ENCODE measurements around the gene ZNF407. TPM values are rescaled to one million over a fixed set of nuclear protein-coding genes. Genes with fewer than 3 reads are reported as not detected.
A peak's percentile ranks its signal among the peaks of the same experiment; 100 is the strongest.

ZNF407 gene
- total and polyA plus RNA-seq, 2 donors from 2014 or later, result 2.5 to 17.8 TPM

DNA sequence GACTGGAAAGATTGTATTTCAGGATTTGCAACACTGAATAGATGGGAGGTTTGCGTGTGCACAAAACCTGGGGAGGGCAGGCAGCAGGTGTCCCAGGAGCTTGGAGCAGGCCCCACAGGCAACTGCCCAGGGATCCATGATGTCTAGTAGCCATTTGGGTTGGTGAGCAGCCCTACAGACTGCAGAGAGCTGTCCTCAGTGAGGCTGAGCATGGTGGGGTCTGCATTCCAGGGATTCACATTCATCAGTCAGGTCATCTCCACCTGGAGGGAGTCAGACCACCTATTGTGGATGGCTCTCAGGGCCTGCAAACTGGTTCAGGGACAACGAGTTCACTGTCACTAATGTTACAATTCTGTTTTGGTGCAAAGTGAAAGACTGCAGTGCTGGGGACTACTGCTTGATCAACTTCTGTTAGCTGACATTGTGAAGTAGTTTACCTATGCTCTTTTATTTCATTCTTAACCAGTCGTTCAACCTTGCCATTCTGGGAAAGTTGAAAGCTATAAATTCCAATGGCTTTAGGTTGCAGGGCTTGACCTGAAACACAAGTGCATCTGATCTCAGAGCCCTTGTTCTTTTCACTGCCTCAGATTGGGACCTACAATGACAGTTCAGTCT is 222.6 kb downstream of the ZNF407 start:
- intact Hi-C loops (cut with DNase I), result no loop called here
- Histone ChIP-seq H3K27ac (ENCODE audit: low read depth in 2 of 2, low read length in 2 of 2) (no peak overlapping the region), H3K9me3 (ENCODE audit: control insufficient read depth in 2 of 3, insufficient read depth in 1 of 3, low read length in 3 of 3) (no peaks in the 10 kb centered on the region), H3K9ac (ENCODE audit: low read length in 3 of 3) (no peak overlapping the region), H3K4me1 (ENCODE audit: control insufficient read depth in 2 of 3, insufficient read depth in 2 of 3, low read depth in 1 of 3, low read length in 3 of 3) (no peaks in the 10 kb centered on the region), H3K36me3 (ENCODE audit: control insufficient read depth in 2 of 3, insufficient read depth in 3 of 3, low read length in 3 of 3) (no peaks in the 10 kb centered on the region), H3K4me3 (ENCODE audit: low read length in 3 of 3) (no peak overlapping the region), H3K27me3 (ENCODE audit: control insufficient read depth, insufficient read depth, low read length) (no peaks in the 10 kb centered on the region)
- no peak for DNase-seq
- TF ChIP-seq, protein P1, sequence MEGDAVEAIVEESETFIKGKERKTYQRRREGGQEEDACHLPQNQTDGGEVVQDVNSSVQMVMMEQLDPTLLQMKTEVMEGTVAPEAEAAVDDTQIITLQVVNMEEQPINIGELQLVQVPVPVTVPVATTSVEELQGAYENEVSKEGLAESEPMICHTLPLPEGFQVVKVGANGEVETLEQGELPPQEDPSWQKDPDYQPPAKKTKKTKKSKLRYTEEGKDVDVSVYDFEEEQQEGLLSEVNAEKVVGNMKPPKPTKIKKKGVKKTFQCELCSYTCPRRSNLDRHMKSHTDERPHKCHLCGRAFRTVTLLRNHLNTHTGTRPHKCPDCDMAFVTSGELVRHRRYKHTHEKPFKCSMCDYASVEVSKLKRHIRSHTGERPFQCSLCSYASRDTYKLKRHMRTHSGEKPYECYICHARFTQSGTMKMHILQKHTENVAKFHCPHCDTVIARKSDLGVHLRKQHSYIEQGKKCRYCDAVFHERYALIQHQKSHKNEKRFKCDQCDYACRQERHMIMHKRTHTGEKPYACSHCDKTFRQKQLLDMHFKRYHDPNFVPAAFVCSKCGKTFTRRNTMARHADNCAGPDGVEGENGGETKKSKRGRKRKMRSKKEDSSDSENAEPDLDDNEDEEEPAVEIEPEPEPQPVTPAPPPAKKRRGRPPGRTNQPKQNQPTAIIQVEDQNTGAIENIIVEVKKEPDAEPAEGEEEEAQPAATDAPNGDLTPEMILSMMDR (IDR thresholded peaks at IDR 0.05; ENCODE audit: borderline replicate concordance, extremely low read depth, insufficient read depth), result no peak
- no peak for FAIRE-seq

DNA sequence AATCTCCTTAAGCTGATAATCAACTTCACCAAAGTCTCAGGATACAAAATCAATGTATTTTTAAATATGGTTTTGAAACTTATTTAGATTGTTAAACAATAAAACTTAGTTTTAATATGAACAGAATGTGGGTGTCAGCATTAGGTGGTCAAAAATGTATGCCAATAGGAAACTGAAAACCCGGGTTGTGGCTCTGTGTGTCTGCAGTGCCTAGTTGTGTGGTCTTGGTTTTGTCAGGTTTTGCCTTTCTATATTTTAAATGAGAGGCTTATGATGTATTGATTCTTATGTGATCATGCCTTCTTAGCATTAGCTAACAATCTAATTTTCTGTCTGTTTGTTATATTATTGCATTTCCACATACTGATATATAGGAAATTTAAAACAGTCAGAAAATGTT is 227.8 kb downstream of the ZNF407 start:
- FAIRE-seq (no peak), DNase-seq (no peak)
- intact Hi-C loops (cut with DNase I), result no loop called here

DNA sequence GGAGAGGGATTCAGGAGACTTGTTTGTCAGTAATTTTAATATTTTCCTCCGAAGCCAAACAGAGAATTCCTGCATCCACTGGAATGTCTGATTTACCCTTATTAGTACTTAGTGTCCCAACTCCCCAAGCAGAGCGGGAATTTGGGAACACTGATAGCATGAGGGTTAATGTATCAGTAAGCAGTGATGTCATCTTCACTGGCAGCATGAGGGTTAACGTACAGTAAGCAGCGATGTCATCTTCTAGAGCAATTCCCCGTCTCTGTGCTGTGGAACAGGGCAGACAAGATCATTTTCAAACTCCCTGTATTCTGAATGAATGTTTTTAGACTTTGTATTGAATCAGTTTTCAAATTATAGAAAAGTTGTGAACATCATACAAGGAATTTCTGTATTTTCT is 228.9 kb downstream of the ZNF407 start:
- intact Hi-C loops (cut with DNase I), result no loop called here
- TF ChIP-seq, protein P1 (IDR thresholded peaks at IDR 0.05; ENCODE audit: borderline replicate concordance, extremely low read depth, insufficient read depth), result no peak
- H3K4me3 ChIP-seq (ENCODE audit: low read length in 3 of 3), result no peak overlapping the region

More for the DNA sequence above, 227.8 kb downstream of the ZNF407 start:
- Histone ChIP-seq H3K27me3 (ENCODE audit: control insufficient read depth, insufficient read depth, low read length) (no peaks in the 10 kb centered on the region), H3K36me3 (ENCODE audit: control insufficient read depth in 2 of 3, insufficient read depth in 3 of 3, low read length in 3 of 3) (no peaks in the 10 kb centered on the region), H3K9me3 (ENCODE audit: control insufficient read depth in 2 of 3, insufficient read depth in 1 of 3, low read length in 3 of 3) (no peaks in the 10 kb centered on the region), H3K4me3 (ENCODE audit: low read length in 3 of 3) (no peak overlapping the region), H3K27ac (ENCODE audit: low read depth in 2 of 2, low read length in 2 of 2) (no peak overlapping the region), H3K9ac (ENCODE audit: low read length in 3 of 3) (no peak overlapping the region), H3K4me1 (ENCODE audit: control insufficient read depth in 2 of 3, insufficient read depth in 2 of 3, low read depth in 1 of 3, low read length in 3 of 3) (no peaks in the 10 kb centered on the region)
- TF ChIP-seq, protein P1 (IDR thresholded peaks at IDR 0.05; ENCODE audit: borderline replicate concordance, extremely low read depth, insufficient read depth), result no peak

GRCh38 chr18:74828200-74828599 is 230.5 kb downstream of the ZNF407 start:
- DNase-seq (peak in 1 of 5 donors; percentile 14), FAIRE-seq (no peak)
- Histone ChIP-seq H3K9me3 (ENCODE audit: control insufficient read depth in 2 of 3, insufficient read depth in 1 of 3, low read length in 3 of 3) (no peaks in the 10 kb centered on the region), H3K4me3 (ENCODE audit: low read length in 3 of 3) (no peak overlapping the region), H3K4me1 (ENCODE audit: control insufficient read depth in 2 of 3, insufficient read depth in 2 of 3, low read depth in 1 of 3, low read length in 3 of 3) (no peaks in the 10 kb centered on the region), H3K9ac (ENCODE audit: low read length in 3 of 3) (no peak overlapping the region), H3K27ac (ENCODE audit: low read depth in 2 of 2, low read length in 2 of 2) (no peak overlapping the region), H3K36me3 (ENCODE audit: control insufficient read depth in 2 of 3, insufficient read depth in 3 of 3, low read length in 3 of 3) (no peaks in the 10 kb centered on the region), H3K27me3 (ENCODE audit: control insufficient read depth, insufficient read depth, low read length) (no peaks in the 10 kb centered on the region)
- TF ChIP-seq, protein P1 (IDR thresholded peaks at IDR 0.05; ENCODE audit: borderline replicate concordance, extremely low read depth, insufficient read depth), result no peak
- intact Hi-C loops (cut with DNase I), result no loop called here

More for the DNA sequence above, 228.9 kb downstream of the ZNF407 start:
- Histone ChIP-seq H3K27me3 (ENCODE audit: control insufficient read depth, insufficient read depth, low read length) (no peaks in the 10 kb centered on the region), H3K4me1 (ENCODE audit: control insufficient read depth in 2 of 3, insufficient read depth in 2 of 3, low read depth in 1 of 3, low read length in 3 of 3) (no peaks in the 10 kb centered on the region), H3K9ac (ENCODE audit: low read length in 3 of 3) (no peak overlapping the region), H3K36me3 (ENCODE audit: control insufficient read depth in 2 of 3, insufficient read depth in 3 of 3, low read length in 3 of 3) (no peaks in the 10 kb centered on the region), H3K27ac (ENCODE audit: low read depth in 2 of 2, low read length in 2 of 2) (no peak overlapping the region), H3K9me3 (ENCODE audit: control insufficient read depth in 2 of 3, insufficient read depth in 1 of 3, low read length in 3 of 3) (no peaks in the 10 kb centered on the region)
- FAIRE-seq (no peak), DNase-seq (no peak)
